GM21619 (cell line): ENCODE measurements around the gene SLC51A.
"Not testable (repeated sequence)": the region's sequence is repeated elsewhere in the genome, so short reads cannot be mapped to it uniquely, and the experiment has no call there.

Experiments used
- ATAC-seq: cut with Tn5 transposase; IDR thresholded peaks from one replicate; pipeline ENCODE4 v1.9.1; 2021; ENCODE audit not compliant: unreplicated experiment

SLC51A gene

DNA sequence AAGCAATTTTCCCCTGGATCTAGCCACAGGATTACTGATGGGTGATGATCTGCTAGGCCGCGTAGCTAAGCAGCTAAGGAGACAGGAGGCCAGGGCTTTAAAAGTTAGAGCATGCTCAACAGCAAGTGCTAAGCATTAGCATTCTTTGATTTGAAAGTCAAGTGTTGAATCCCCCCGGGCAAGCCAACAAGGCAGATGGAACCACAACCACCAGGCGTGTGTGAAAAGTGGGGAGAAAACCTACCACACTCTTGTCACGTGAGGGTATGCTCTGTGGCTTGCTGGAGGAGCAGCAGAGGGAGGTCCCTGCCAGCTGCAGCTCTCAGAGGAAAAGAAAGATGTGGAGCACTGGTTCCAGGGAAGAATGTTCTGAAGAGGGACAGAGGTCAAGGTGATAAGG, 20.9 kb downstream of the SLC51A start:
- no peak for ATAC-seq

DNA sequence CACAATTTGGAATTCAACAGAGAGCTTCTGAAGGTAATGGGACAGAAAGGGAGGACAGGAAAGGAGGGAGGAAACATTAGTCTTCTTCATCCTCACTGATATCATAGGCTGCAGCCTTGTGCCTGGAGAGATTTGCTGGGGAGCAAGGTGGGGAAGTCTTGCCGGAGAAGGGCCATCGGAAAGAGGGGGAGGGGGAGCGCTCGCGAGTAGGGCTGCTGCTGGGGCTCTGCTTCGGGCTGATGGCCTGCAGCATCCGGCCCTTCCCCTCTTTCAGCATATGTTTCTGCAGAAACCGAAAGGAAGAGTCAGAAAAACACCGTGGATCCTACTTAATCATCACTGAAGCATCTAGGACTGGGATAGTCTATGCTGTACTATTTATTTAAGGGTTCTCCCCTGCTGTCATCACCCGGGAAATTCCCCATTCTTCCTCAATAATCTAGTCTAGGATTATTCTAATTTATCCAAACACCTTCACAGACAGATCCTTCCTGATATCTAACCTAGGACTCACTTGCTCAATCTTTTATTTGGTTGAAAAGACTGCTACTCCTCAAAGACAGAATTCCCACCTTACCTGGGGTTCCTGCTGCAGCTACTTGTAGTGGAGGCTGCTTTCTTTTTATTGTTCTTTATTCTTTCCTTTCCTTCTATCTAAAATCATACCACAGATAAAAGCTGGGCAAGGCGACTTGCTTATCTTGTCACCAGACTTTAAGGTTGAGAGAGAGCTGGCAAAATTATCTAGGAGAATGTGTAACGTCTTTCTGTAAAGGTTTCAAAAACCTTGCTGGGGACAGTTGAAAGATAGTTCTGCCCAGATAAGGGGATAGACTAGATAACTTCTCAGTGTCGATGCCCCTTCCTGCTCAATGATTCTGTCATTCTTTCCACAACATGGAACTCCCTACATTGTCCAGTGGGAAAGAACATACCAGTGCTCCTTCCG, 22.6 kb downstream of the SLC51A start:
- ATAC-seq = no peak

DNA sequence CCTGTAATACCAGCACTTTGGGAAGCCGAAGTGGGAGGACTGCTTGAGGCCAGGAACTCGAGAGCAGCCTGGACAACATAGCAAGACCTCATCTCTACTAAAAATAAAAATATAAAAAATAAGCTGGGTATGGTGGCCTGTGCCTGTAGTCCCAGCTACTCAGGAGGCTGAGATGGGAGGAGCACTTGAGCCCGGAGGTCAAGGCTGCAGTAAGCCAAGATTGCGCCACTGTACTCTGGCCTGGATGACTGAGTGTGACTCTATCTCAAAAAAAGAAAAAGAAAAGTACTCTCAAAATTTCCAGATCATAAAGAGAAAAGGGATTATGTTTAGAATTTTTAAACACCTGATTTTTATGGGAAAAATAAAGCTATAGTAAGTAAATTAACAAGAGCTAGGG, 24.1 kb downstream of the SLC51A start:
- ATAC-seq = no peak

DNA sequence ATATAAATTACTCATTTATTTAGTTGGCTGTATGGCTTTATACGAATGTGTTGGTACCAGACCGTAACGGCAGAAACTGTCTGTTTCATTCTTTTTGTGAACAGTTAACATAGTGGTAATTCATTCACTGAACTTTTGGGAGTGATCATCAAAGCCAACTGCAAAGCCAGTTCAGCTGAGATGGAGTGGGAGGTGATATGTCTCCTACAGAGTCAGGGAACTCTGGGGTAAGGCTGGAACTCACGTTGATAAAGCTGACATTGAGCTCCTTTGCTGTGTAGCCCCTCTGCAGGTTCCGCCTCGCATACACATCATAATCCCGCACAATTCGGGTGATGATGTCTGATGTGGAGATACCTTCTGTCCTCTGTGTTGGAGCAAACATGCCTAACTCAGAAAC, 25.4 kb downstream of the SLC51A start:
- ATAC-seq = no peak

DNA sequence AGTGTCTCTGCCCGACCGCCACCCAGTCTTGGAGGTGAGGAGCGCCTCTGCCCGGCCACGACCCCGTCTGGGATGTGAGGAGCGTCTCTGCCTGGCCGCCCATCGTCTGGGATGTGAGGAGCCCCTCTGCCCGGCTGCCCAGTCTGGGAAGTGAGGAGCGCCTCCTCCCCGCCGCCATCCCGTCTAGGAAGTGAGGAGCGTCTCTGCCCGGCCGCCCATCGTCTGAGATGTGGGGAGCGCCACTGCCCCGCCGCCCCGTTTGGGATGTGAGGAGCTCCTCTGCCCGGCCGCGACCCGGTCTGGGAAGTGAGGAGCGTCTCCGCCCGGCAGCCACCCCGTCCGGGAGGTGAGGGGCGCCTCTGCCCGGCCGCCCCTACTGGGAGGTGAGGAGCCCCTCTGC, 27.8 kb downstream of the SLC51A start:
- ATAC-seq = not testable (repeated sequence)

DNA sequence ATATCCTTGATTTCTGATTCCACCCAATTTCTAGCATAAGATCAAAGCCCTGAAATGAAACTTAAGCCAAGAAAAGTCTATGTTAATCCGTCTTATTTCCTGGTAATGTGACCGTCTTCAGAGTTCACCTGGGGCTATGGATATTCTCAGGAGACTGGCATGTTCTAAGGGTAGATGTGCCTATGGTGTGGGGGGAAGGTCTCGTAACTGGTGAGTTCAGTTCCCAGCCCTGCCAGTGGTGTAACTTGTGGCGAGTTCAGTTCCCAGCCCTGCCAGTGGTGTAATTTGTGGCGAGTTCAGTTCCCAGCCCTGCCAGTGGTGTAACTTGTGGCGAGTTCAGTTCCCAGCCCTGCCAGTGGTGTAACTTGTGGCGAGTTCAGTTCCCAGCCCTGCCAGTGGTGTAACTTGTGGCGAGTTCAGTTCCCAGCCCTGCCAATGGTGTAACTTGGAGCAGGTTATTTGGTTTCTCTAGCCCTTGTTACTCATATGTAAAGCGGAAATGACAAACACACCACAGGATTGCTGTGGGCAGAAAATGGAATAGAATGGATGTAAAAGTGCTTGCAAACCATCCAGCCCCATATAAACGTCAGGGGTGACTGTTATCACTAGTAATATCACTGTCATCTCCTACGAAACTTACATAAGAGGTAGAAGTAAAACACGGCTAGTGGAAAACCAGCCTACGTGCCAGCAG, 30.4 kb downstream of the SLC51A start:
- no peak for ATAC-seq

DNA sequence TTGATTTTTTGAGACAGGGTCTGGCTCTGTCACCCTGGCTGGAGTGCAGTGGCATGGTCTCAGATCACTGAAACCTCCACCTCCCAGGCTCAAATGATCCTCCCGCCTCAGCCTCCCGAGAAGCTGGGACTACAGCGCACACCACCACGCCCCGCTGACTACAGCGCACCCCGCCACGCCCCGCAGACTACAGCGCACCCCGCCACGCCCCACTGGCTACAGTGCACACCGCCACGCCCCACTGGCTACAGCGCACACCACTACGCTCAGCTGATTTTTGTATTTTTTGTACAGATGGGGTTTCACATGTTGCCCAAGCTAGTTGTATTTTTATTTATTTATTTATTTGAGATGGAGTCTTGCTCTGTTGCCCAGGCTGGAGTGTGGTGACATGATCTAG, 35.6 kb downstream of the SLC51A start:
- ATAC-seq = no peak

DNA sequence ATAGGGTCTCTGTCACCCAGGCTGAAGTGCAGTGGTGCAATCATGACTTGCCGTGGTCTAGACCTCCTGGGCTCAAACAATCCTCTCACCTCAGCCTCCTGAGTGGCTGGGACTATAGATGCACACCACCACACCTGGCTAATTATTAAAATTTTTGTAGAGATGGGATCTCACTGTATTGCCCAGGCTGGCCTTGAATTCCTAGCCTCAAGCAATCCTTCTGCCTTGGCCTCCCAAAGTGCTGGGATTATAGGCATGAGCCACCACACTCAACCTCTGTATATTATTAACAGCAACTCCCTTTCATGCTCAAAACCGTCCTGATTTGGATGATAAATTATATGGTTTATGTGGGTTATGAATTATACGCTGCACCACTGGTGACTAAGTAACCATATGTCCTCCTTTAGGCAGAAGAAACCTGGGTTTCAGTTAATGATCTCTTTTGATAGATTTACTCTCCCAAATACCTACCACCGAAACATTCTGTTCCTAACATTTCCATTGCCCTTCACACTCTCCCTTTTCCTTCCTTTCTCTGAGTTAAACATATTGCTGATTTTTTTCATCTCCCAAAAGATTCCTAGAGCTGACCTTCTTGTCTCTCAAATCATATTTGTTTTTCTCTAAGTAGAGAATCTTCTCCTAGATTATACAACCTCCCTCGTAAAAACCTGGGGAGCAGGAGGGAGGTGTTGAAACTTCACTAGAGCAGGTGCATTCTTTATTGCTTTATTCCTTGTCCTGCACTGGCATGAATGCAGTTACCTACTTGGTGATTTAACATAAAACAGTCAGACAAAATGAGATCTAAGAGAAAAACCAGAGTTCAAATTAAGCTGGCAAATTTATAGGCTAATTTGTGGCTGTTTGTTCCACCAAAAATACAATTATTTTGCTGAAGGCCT, 38.3 kb downstream of the SLC51A start:
- ATAC-seq = no peak

DNA sequence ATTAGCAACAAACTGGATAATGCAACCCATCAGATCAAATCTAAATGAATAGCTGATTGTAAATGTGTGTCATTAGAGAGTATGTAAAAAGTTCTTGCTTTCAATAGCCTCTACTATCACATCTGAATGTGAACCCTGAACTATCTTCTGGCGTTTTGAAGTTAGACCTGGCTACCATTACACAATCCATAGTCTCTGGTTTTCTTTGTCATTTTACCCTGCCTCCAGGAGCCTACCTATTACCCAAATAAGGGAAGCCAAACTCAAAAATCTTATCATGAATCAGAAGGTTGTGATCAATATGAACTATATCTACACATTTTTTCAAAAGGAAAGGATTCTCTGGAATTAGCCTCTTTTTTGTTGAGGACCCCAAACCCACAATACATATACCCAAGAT, 39.4 kb downstream of the SLC51A start:
- ATAC-seq = no peak

DNA sequence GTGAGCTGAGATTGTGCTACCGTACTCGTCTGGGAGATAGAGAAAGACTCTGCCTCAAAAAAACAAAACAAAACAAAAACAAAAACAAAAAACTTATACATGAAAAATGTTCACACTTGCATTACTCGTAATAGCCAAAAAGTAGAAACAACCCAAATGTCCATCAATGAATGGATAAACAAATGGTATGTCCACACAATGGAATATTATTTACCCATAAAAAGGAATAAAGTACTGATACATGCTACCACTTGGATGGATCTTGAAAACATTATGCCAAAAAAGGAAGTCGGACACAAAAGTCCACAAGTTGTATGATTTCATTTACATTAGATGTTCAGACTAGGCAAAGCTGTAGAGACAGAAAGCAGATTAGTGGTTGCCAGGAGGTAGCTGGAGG, 44.5 kb downstream of the SLC51A start:
- ATAC-seq = no peak

DNA sequence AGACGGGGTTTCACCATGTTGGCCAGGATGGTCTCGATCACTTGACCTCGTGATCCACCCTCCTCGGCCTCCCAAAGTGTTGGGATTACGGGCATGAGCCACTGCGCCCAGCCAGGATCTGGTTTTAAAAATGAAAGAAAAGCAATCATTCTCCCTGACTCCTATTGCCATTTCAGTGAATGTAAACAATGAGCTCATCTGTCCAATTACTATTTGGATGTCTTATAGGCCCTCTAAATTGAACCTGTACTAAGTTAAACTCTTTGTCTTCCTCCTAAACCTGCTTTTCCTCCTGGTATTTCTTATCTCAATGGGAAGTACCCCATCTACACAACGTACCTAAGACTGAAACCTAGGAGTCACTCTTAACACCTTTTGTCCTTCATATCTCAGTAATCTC, 47.5 kb downstream of the SLC51A start:
- no peak for ATAC-seq

DNA sequence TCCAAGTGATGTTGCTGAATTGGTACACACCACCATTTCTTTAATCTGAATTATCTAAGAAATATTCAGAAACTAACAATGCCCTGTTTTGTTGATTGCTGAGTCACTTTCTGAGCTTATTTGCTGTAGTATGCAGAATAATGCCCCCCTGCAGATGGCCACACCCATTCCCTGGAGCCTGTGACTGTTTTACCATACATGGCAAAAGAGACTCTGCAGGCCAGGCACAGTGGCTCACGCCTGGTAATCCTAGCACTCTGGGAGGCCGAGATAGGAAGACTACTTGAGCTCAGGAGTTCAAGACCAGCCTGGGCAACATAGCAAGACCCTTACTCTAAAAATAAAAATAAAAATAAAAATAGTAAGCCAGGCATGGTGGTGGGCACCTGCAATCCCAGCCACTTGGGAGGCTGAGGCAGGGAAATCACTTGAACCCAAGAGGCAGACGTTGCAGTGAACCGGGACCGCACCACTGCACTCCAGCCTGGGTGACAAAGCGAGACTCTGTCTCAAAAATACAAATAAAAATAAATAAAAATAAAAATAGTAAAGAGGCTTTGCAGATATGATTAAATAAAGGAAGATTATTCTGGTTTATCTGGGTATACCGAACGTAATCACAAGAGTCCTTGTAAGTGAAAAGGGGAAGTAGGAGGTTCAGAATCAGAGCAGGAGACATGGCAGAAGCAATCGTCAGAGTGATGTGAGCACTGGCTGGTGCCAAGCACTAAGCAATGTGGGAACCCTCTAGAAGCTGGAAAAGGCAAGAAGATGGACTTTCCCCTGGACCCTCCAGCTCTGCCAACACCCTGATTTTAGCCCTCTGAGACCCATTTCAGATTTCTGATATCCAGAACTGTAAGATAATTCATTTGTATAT, 52.2 kb downstream of the SLC51A start:
- ATAC-seq = no peak

DNA sequence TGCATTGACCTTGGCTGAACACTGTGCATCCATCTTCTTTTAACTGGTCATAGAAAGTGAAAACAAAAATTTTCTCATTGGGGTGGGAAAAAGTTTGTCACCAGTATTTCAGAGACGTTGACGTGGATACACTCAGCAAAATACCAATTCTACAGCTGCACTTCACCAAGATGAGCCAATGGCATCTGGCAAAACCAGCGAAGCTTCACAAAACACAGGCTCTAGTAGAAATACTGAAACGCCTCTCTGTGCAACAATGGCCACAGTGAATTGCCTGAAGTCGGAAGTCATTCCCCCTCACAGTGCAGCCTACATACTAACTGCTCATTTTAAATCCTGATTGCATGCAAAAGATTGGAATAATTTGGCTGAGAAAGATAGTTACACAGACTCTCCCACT, 54.2 kb downstream of the SLC51A start:
- no peak for ATAC-seq

DNA sequence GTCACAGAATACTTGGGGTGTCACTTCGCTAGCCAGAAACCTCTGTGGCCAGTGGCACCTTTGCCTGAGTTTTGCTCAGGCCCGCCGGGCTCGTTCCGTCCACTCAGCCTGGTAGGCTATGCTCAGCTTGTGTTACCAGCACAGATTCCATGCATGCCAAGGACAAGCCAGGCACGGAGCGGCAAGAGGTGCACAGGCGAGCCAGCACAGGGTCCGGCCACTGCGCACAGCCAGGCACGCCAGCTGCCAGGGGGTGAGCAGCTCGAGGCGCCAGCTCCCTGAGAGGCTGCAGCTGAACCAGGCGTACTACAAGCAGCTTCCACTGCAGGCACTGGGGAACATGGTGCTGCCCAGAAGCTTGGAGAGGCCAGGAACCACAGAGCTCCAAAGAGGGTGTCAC, 56.5 kb downstream of the SLC51A start:
- ATAC-seq = no peak

DNA sequence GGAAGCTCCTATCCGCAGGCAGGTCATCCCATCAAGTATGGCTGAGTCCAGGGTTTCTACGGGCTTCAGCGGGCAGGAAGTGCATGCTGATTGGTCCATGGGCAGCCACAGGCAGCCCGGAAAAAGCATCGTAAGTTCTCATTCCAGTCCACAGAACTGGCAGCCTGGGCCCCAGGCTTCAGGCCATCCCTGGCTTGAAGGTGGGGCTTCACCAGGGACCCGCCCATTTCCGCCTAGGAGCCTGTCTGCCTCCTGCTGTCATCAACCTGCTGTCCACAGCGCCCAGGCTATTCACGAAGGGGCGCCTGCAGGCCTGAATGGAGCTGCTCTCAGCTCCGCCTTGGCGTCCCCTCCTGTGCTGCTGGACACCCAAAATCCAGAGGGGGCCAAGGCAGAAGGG, 57.3 kb downstream of the SLC51A start:
- no peak for ATAC-seq

DNA sequence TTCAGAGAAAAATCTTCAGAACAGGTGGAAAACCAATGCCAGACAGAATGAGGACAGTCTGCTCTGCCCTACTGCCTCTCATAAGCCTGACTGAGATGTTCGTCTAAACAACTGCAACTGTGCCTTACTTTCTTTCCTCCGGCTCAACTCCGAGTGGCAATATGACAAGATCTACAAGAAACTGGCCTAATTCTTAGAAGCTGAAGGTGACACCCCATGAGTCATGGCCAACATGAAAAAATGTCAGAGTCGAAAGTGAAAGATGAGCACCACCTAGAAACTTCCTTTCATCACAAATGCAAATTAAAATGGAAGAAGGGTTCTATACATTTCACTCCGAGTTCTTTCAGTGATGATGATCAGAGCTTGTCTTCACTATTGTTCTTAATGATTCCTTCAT, 58.3 kb downstream of the SLC51A start:
- peak; percentile 85 for ATAC-seq

DNA sequence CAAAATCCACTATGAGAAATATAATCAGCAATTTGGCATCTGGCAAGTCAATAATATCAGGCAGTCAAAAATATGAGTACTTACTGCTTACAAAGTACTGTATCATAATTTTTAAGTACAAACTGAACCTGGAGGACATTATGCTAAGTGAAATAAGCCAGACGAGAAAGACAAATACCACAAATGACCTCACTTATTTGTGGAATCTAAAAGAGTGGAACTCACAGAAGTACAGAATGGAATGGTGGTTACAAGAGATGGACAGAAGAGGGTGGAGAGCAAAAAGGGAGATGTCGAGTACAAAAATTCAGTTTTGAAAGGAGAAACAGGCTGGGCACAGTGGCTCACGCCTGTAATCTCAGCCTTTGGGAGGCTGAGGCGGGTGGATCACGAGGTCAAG, 58.8 kb downstream of the SLC51A start:
- ATAC-seq = no peak

DNA sequence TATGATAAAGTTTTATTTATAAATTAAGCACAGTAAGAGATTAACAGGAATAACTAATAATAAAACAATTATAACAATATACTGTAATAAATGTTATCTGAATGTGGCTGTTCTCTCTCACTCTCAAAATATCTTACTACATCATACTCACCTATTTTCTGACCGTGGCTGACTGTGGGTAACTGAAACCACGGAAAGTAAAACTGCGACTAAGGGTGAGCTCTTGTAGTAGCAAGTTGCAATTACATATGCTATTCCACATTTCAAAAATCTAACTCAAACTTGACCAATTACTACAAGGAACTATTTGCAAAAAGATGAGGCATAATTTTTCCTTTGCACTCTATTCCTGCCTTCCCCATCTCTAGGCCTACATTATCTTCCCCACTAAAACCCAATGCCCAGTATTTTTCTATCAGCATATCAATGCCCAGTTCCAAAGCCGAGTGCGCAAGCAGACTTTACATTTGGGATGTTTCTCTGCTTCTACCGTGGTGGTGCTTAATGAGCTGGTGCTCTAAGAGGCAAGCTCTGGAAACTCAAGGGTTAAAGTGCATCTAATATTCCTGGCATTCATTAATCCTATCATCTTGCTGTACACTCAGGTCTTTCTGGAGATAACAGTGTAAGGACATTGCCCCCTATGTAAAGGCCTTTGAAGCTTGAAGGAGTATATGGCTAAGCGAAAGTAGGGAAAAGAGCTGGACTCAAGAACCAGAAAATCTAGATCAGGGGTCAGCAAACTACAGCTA, 64.5 kb downstream of the SLC51A start:
- ATAC-seq = peak; percentile 60

DNA sequence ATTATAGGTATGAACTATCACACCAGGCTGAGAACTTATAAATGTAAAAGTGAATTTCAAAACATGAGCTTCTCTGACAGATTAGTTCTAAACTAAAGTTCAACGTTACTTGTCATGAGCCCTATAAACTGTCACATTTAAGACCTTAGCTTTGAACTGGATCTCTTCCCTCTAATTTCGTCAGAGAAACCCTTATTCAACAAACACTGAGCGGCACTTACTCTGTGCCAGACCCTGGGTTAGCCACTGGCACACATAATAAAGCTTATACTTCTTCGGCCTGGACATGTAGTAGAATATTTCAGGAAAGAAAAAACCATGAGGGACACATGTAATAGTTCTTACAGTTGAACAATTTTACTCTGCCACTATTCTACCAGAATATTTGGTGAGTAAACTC, 65.6 kb downstream of the SLC51A start:
- no peak for ATAC-seq
